GM18517 (cell line): Measurements from ENCODE around the gene HSF2BP.
"Not testable (repeated sequence)": the region's sequence is repeated elsewhere in the genome, so short reads cannot be mapped to it uniquely, and the experiment has no call there.

Experiments used
- ATAC-seq: cut with Tn5 transposase; IDR thresholded peaks from one replicate; pipeline ENCODE4 v1.9.1; 2021; ENCODE audit warnings: mild to moderate bottlenecking, moderate library complexity; ENCODE audit not compliant: unreplicated experiment

Gene HSF2BP

DNA sequence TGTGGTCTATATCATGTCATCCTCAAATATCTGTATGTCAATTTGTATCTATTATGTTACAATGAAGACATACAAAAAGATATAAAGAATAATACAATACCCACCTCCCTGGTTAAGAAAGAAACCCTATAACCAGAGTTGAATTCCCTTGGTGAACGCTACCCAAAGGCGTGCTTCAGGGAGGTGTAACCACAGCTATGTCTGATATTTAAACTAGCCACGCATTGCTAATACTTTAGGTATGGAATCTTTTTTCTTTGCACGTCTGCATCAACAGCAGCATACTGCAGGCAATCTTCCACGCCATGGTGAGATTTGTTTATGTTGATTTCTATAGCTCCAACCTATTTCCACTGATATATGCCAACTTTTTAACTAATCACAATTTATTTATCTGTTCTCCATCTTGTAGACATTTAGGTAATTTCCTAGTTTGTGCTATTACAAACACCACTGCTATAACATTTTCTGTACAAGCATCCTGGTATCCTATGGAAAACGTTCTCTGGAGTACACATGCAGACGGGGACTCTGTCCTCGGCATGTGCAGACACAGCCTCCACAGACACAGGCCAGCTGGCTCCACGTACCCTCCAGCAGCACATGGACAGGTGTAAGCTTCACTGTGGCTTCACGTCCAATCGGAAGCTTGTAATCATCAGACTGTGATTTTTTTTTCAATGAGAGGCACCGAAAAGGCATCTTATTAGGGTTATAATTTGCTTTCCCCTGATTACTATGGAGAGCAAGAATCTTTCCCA is 58.5 kb downstream of the HSF2BP start:
- ATAC-seq = no peak

DNA sequence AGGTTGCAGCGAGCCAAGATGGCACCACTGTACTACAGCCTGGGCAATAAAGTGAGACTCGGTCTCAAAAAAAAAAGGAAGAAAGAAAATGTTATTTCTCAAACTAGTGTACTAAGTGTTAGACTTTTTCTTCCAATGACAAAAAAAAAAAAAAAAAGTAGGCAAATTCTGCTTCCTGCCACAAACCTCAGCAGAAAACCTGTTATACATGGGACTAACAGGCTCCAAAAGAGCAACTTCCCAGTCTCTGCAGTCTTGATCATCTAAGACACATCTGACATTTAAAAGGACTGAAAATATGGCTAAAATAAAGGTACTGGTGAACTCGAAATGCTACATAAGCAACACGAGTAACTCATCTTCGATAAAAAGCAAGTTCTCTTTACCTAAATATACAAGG is 59.6 kb downstream of the HSF2BP start:
- ATAC-seq = no peak

DNA sequence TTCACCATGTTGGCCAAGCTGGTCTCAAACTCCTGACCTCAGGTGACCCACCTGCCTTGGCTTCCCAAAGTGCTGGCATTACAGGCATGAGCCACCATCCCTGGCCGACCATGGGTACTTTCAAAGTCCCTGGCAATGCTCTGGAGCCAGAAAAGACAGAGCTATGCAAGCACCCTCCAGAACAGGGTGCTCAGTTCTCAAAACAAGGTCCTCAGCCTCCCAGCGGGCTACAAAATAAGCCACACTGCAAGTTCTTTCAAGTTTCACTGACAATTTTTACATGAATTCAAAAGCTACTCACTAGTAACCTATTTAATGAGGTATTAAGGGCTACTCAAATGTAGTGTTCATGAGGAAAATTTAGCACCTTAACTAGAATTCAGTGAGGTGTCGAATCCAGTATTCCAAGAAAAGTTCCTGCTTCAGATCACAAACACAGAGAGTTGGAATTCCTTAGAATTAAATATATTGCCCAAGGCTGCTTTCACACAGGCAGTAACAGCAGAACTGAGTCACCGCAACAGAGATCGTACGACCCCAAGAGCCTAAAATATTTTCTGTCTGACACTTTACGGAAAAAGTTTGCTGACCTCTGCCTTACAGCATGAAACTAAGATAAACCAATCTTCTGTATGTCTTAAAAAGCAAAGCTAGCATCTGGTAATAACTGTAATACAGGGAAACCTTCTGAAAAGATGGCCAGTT is 60.7 kb downstream of the HSF2BP start:
- ATAC-seq = no peak

- no peak for ATAC-seq
These were observed 61.6 kb downstream of the HSF2BP start for GRCh38 chr21:43597540-43598250.

GRCh38 chr21:43597052-43597451 is 62.2 kb downstream of the HSF2BP start:
- ATAC-seq = no peak

- no peak for ATAC-seq
These were observed 62.7 kb downstream of the HSF2BP start for GRCh38 chr21:43596616-43597015.

GRCh38 chr21:43595769-43596168 is 63.5 kb downstream of the HSF2BP start:
- ATAC-seq = not testable (repeated sequence)

- ATAC-seq = no peak
These were observed 66.2 kb downstream of the HSF2BP start for GRCh38 chr21:43593078-43593477.

- ATAC-seq = no peak
These were observed 67.7 kb downstream of the HSF2BP start for GRCh38 chr21:43591571-43591970.

DNA sequence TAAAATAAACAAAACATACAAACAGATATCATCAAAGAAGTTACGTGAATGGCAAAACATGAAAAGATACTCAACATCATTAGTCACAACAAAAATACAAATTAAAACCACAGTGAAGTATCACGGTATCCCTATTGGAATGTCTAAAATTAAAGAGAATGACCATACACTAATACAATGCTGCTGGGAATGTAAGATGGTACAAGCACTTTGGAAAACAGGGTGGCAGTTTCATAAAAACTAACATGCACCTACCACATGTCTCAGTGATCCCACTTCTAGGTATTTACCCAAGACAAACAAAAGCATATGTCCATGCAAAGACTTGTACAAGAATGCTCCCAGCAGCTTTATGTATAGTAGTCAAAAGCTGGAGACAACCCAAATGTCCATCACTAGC is 69.1 kb downstream of the HSF2BP start:
- ATAC-seq = no peak

- no peak for ATAC-seq
These were observed 70.3 kb downstream of the HSF2BP start for GRCh38 chr21:43588957-43589356.

DNA sequence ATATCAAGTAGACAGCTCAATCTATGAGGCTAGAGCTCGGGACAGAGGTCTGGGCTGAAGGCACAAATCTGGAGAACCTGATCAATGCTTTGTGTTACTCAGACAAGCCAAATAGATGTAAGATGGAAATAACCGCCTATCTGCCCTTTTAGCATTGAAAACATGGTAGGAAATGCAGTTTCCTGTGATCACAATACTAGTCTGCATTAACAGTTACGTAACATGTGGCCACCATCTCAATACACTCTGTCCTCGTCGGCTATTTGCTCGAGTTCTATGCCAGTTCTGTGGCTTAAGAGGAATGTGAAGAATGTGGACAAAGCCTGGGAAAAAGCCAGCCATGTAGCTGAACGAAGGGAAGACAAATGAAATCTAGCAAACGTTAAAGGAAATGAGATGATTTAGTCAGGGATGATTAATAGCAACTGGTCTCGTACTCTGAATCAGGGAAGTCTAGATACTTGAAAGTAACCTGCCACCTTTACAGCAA is 73.3 kb downstream of the HSF2BP start:
- no peak for ATAC-seq

- no peak for ATAC-seq
These were observed 73.8 kb downstream of the HSF2BP start for GRCh38 chr21:43585514-43585913.

- ATAC-seq = no peak
These were observed 77.8 kb downstream of the HSF2BP start for GRCh38 chr21:43581453-43581852.

GRCh38 chr21:43578677-43579303 is 80.5 kb downstream of the HSF2BP start:
- ATAC-seq = no peak

DNA sequence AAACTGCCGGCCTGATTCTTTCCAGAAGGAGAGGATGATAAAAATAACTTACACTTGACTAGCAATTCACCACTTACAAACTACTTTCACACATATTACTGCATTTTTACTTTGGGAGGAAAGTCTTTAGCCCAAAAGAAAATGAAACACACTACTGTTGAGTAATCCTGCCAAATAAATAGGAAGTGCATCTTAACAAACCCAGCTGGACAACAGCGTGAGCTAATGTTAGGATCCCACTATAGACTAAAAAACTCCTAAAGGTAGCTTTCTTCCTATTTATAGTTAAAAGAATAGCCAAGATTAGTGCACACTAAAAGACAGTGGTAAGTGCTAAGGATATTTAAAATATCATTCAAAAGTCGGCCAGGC is 83.8 kb downstream of the HSF2BP start:
- ATAC-seq = no peak

DNA sequence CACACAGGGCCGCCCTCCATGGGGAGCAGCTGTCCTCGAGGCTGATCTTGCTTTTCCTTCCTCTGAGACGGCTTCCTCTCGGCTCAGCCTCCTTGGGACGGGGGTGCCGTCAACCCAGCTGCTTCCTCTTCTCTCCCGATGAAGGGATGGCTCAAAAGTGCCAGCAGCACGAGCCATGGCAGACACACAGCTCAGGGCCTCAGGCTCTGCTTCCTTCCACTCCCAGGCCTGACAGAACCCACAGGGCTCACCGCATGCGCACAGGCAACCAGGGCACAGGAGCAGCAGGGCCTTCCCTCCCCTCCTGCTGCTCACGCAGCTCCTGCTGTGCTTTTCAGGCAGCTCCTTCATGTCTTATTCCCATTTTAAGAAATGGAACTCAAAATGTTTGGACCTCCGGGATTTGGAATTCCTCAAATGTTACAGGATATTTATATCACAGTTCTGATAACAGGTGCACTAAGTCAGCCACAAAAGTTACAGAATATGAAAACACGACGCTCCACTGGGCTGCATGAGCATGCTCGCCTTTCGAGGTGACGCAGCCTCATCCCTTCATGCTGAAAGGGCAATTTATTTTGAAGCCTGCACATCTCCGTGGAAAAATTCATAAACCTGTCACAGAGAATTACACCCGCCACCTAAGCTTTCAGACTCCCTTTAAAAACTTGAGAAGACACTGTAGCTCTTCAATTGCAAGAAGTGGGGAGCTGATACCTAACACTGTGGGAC is 84.4 kb downstream of the HSF2BP start:
- ATAC-seq = no peak

GRCh38 chr21:43573921-43574320 is 85.4 kb downstream of the HSF2BP start:
- ATAC-seq = no peak

DNA sequence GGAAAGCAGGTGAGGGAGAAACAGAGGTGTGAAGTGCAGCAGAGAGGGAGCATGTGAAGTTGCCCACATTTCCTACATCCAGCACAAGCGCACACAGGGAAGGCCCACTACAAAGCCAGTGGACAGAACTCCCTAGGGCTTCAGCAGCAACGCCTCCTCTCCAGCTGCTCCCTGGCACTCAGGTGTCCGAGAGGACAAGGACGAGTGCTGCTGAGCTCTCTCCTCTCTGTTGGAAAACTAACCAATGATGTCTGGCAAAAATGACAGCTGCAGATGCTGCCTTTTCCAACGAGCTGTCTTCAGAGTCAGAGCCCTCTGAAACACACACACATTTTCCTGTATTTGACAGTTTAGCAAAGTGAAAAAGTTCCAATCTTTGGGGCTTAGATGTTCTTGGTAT is 86.8 kb downstream of the HSF2BP start:
- no peak for ATAC-seq

DNA sequence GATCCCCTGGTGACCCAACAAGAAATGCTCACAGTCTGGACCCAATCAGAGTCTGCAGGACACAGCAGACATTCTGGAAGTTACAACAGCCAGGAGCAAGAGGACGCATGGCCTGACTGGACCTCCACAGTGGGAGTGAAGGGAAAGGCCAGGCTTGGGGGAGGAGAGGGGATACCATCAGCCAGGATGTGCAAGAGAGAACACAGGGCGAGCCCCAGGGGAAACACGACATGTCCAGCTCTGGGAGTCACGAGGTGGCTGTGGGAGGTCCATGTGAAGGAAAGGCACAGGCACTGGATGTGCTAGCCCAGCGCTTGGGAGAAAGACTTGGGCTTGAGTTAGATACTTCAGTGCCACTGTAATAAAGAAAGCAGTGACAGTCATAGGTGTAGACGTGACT is 87.3 kb downstream of the HSF2BP start:
- ATAC-seq = no peak

DNA sequence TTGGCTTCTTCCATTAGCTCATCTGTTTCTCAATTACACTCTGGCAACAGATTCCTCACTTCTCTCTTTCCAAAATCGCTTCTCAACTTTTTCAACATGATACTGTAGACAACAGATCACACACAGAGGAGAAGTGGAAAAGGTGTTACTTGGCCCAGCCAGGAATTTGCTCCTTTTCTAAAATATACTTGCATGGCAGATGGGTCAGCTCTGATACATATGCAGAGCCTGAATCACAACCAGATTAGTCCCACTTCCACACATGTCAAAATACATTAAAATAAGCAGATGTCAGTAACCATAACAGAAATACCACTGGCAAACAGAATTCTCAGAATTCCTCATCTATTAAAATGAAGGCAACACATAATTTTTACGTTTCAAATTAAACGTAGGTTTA is 89.1 kb downstream of the HSF2BP start:
- ATAC-seq = not testable (repeated sequence)
